Thyroid gland (tissue), 4 donors: Measurements from ENCODE around the gene PPP3CB. TPM values are rescaled to one million over a fixed set of nuclear protein-coding genes. Genes with fewer than 3 reads are reported as not detected.

Experiments used
- DNase-seq, 2 donors: peaks; one replicate each; pipeline ENCODE4 v3.0.0-alpha.2; 2019
- H3K27ac ChIP-seq, 3 donors: fragments of 200-600 bp; sonication (generic); 1 replicate in 2 of 3; 2 replicates in 1 of 3; pipeline ENCODE4 v1.5.1; 2016 to 2019; ENCODE audit warnings: mild to moderate bottlenecking in 1 of 3, moderate library complexity in 1 of 3
- H3K27me3 ChIP-seq: fragments of 200-600 bp; sonication (generic); one replicate; pipeline ENCODE4 v1.5.1; 2019
- H3K36me3 ChIP-seq, 2 donors: fragments of 200-600 bp; sonication (generic); one replicate each; pipeline ENCODE4 v1.5.1; 2016 to 2019
- H3K4me1 ChIP-seq, 2 donors: fragments of 200-600 bp; sonication (generic); one replicate each; pipeline ENCODE4 v1.5.1; 2017 to 2019
- H3K4me3 ChIP-seq, 3 donors: fragments of 200-600 bp; sonication (generic); replicated peaks in 1 of 3; 1 replicate in 2 of 3; 2 replicates in 1 of 3; pipeline ENCODE4 v1.5.1; 2016; ENCODE audit warnings: mild to moderate bottlenecking in 1 of 3
- H3K9me3 ChIP-seq: fragments of 200-600 bp; sonication (generic); one replicate; pipeline ENCODE4 v1.5.1; 2017
- CTCF ChIP-seq, 6 experiments: fragments of 200-600 bp in 3 of 6; fragments of 450-650 bp in 3 of 6; sonication (generic) in 3 of 6; IDR thresholded peaks; one replicate each; pipeline ENCODE4 v1.5.1; 2016 to 2019; ENCODE audit warnings: antibody characterized with exemption in 6 of 6, mild to moderate bottlenecking in 2 of 6, inconsistent platforms in 1 of 6, moderate library complexity in 1 of 6
- POLR2A ChIP-seq, 2 donors: fragments of 450-650 bp; IDR thresholded peaks; one replicate each; pipeline ENCODE4 v1.6.1; 2017; ENCODE audit warnings: antibody characterized with exemption in 2 of 2, mild to moderate bottlenecking in 2 of 2, moderate library complexity in 1 of 2
- WGBS, 2 donors: methylation state at CpG; one replicate each; pipeline ENCODE4 v1.1.5; 2017; 5-methylcytosine and 5-hydroxymethylcytosine counted together
- intact Hi-C: fragments of 100-400 bp; cut with DNase I; formaldehyde crosslinking; loops from one replicate; pipeline ENCODE4 v1.15.1; 2023
- total RNA-seq, 4 donors: library from RNA; depleted of rRNA; stranded (reverse); fragments of >200 nt; gene quantifications; one replicate each; pipeline ENCODE4 v1.2.3, GENCODE V29; 2016

The PPP3CB gene
- total RNA-seq, 4 donors from 2014 or later = 36.4 to 45.2 (median 41.1) TPM

GRCh38 chr10:73512207-73512743 is 16.5 kb upstream of the PPP3CB start:
- Histone ChIP-seq H3K9me3 (no peaks in the 10 kb centered on the region), H3K4me1 (no peaks in the 10 kb centered on the region), H3K27ac (no peak overlapping the region), H3K36me3 (peaks cover 36 to 50% of the 10 kb centered on the region in 2 donors), H3K27me3 (no peaks in the 10 kb centered on the region), H3K4me3 (no peak overlapping the region)
- DNase-seq = no peak
- intact Hi-C loops = no loop called here
- TF ChIP-seq POLR2A (IDR thresholded peaks at IDR 0.05) (no peak), CTCF (IDR thresholded peaks at IDR 0.05) (no peak)
- 98 to 100% methylated on average over 4 of the region's 4 CpGs for whole genome bisulfite sequencing, 2 donors

GRCh38 chr10:73509695-73510094 is 13.9 kb upstream of the PPP3CB start:
- no peak overlapping the region for H3K4me3 ChIP-seq
- no peaks in the 10 kb centered on the region for H3K4me1 ChIP-seq
- intact Hi-C loops = no loop called here
- peaks cover 25 to 35% of the 10 kb centered on the region in 2 donors for H3K36me3 ChIP-seq
- H3K9me3 ChIP-seq = no peaks in the 10 kb centered on the region
- TF ChIP-seq POLR2A (IDR thresholded peaks at IDR 0.05) (no peak), CTCF (IDR thresholded peaks at IDR 0.05) (no peak)
- DNase-seq = no peak
- H3K27ac ChIP-seq = no peak overlapping the region
- H3K27me3 ChIP-seq = no peaks in the 10 kb centered on the region
- WGBS, 2 donors = 93 to 94% methylated on average over 5 of the region's 5 CpGs

- no peaks in the 10 kb centered on the region for H3K9me3 ChIP-seq
- TF ChIP-seq CTCF (IDR thresholded peaks at IDR 0.05) = no peak
- no peak for TF ChIP-seq POLR2A (IDR thresholded peaks at IDR 0.05)
- no peak overlapping the region for H3K4me3 ChIP-seq
- DNase-seq = no peak
- 89 to 94% methylated on average over 1 of the region's 1 CpG for WGBS, 2 donors
- H3K27me3 ChIP-seq = no peaks in the 10 kb centered on the region
- intact Hi-C loops = no loop called here
- no peaks in the 10 kb centered on the region for H3K4me1 ChIP-seq
- peaks cover 26 to 35% of the 10 kb centered on the region in 2 donors for H3K36me3 ChIP-seq
- no peak overlapping the region for H3K27ac ChIP-seq
Measured at GRCh38 chr10:73506491-73506890, 10.7 kb upstream of the PPP3CB start.

DNA sequence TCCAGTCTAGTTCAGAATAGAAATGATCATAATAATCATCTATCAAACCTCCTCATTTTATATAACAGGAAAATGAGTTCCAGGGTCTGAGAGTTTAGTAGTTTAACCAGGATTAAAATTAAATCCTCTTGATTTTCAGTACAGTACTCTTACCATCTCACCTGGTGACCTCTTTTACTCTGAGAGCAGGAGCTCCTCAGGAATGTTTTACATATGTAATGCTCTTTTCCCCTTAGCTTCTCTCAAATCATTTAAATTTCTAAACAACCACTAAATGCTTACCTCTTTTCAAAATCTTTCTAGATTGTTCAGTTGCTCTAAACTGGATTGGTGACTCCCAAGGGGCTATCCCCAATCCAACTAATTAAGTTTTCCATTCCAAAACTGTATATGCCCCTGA is 10.2 kb upstream of the PPP3CB start:
- TF ChIP-seq CTCF (IDR thresholded peaks at IDR 0.05) = no peak
- no peak for TF ChIP-seq POLR2A (IDR thresholded peaks at IDR 0.05)
- Histone ChIP-seq H3K4me1 (no peaks in the 10 kb centered on the region), H3K27me3 (no peaks in the 10 kb centered on the region), H3K4me3 (no peak overlapping the region), H3K36me3 (peaks cover 26 to 35% of the 10 kb centered on the region in 2 donors), H3K9me3 (no peaks in the 10 kb centered on the region), H3K27ac (no peak overlapping the region)
- intact Hi-C loops = no loop called here
- DNase-seq = no peak

GRCh38 chr10:73503037-73503436 is 7.2 kb upstream of the PPP3CB start:
- peaks cover 53 to 56% of the 10 kb centered on the region in 2 donors for H3K36me3 ChIP-seq
- intact Hi-C loops = no loop called here
- no peak for DNase-seq

More at GRCh38 chr10:73503037-73503436, 7.2 kb upstream of the PPP3CB start:
- 96 to 97% methylated on average over 1 of the region's 1 CpG for WGBS, 2 donors
- Histone ChIP-seq H3K4me1 (no peaks in the 10 kb centered on the region), H3K27me3 (no peaks in the 10 kb centered on the region), H3K4me3 (no peak overlapping the region), H3K27ac (no peak overlapping the region), H3K9me3 (no peaks in the 10 kb centered on the region)
- TF ChIP-seq CTCF (IDR thresholded peaks at IDR 0.05) (no peak), POLR2A (IDR thresholded peaks at IDR 0.05) (no peak)
